ENCODE results near the gene MYRIP. TPM values are rescaled to one million over a fixed set of nuclear protein-coding genes. Genes with fewer than 3 reads are reported as not detected.
"Not testable (repeated sequence)": the region's sequence is repeated elsewhere in the genome, so short reads cannot be mapped to it uniquely, and the experiment has no call there.

Gene MYRIP
- total RNA-seq, 4 donors from 2014 or later: 0.66 to 3.1 (median 2.6) TPM

- Histone ChIP-seq H3K36me3 (no peaks in the 10 kb centered on the region), H3K27ac (no peak overlapping the region), H3K4me3 (no peak overlapping the region), H3K4me1 (peaks cover 12 to 25% (median 17%) of the 10 kb centered on the region in 3 donors), H3K9me3 (no peaks in the 10 kb centered on the region), H3K27me3 (peaks cover 7 to 72% (median 18%) of the 10 kb centered on the region in 4 donors)
- intact Hi-C loops (cut with DNase I): no loop called here
- no peak for TF ChIP-seq POLR2A (IDR thresholded peaks at IDR 0.05)
- TF ChIP-seq CTCF (IDR thresholded peaks at IDR 0.05): peak in 3 of 6 experiments; percentile 21 to 51 (median 24)
- DNase-seq: no peak
- 49 to 54% methylated on average over 2 of the region's 2 CpGs for WGBS, 2 donors
Observed at GRCh38 chr3:39812537-39812936, 3.1 kb downstream of the MYRIP start.

- peaks cover 9 to 18% (median 13%) of the 10 kb centered on the region in 3 donors for H3K4me1 ChIP-seq
- no peak overlapping the region for H3K4me3 ChIP-seq
- no peak for TF ChIP-seq CTCF (IDR thresholded peaks at IDR 0.05)
- intact Hi-C loops (cut with DNase I): no loop called here
- no peak for DNase-seq
- H3K9me3 ChIP-seq: no peaks in the 10 kb centered on the region
- peaks cover 7 to 67% (median 18%) of the 10 kb centered on the region in 4 donors for H3K27me3 ChIP-seq
- H3K27ac ChIP-seq: no peak overlapping the region
- no peaks in the 10 kb centered on the region for H3K36me3 ChIP-seq
Observed at GRCh38 chr3:39814007-39814406, 4.6 kb downstream of the MYRIP start.

GRCh38 chr3:39819899-39820298 is 10.5 kb downstream of the MYRIP start:
- no peak overlapping the region for H3K27ac ChIP-seq
- intact Hi-C loops (cut with DNase I): no loop called here
- TF ChIP-seq CTCF (IDR thresholded peaks at IDR 0.05) (no peak), POLR2A (IDR thresholded peaks at IDR 0.05) (no peak)
- no peaks in the 10 kb centered on the region for H3K9me3 ChIP-seq
- WGBS, 2 donors: 26 to 31% methylated on average over 3 of the region's 3 CpGs
- no peak for DNase-seq
- H3K4me1 ChIP-seq: no peaks in the 10 kb centered on the region
- H3K27me3 ChIP-seq: peaks cover 0 to 26% (median 0%) of the 10 kb centered on the region in 4 donors
- no peaks in the 10 kb centered on the region for H3K36me3 ChIP-seq
- H3K4me3 ChIP-seq: no peak overlapping the region

- H3K27me3 ChIP-seq; intact Hi-C loops (cut with DNase I); H3K27ac ChIP-seq; DNase-seq; H3K36me3 ChIP-seq; H3K4me3 ChIP-seq; H3K9me3 ChIP-seq; H3K4me1 ChIP-seq: not testable (repeated sequence)
- 87 to 89% methylated on average over 4 of the region's 4 CpGs for WGBS, 2 donors
Observed at GRCh38 chr3:39833764-39834163, 24.4 kb downstream of the MYRIP start.

- WGBS, 2 donors: 65 to 80% methylated on average over 7 of the region's 7 CpGs
- no peak overlapping the region for H3K4me3 ChIP-seq
- TF ChIP-seq CTCF (IDR thresholded peaks at IDR 0.05) (no peak), POLR2A (IDR thresholded peaks at IDR 0.05) (no peak)
- H3K4me1 ChIP-seq: no peaks in the 10 kb centered on the region
- no peak overlapping the region for H3K27ac ChIP-seq
- H3K27me3 ChIP-seq: no peaks in the 10 kb centered on the region
- H3K36me3 ChIP-seq: no peaks in the 10 kb centered on the region
- no peak for DNase-seq
- intact Hi-C loops (cut with DNase I): no loop called here
- peaks cover 0 to 5% (median 0%) of the 10 kb centered on the region in 3 donors for H3K9me3 ChIP-seq
Observed at GRCh38 chr3:39839484-39839883, 30.1 kb downstream of the MYRIP start.

- Histone ChIP-seq H3K4me3 (no peak overlapping the region), H3K27me3 (no peaks in the 10 kb centered on the region), H3K4me1 (no peaks in the 10 kb centered on the region), H3K9me3 (no peaks in the 10 kb centered on the region), H3K27ac (no peak overlapping the region), H3K36me3 (no peaks in the 10 kb centered on the region)
- intact Hi-C loops (cut with DNase I): no loop called here
- TF ChIP-seq CTCF (IDR thresholded peaks at IDR 0.05): no peak
- no peak for TF ChIP-seq POLR2A (IDR thresholded peaks at IDR 0.05)
- 78% methylated on average over 1 of the region's 1 CpG; no CpG with 5 or more reads in 1 of the 2 donors for WGBS, 2 donors
- no peak for DNase-seq
Observed at GRCh38 chr3:39843440-39843839, 34.0 kb downstream of the MYRIP start.
